Vagina (tissue), 2 donors: ENCODE results near the gene TRIP13.

Experiments used
- CTCF ChIP-seq, 3 experiments: fragments of 450-650 bp in 2 of 3; fragments of 200-600 bp in 1 of 3; sonication (generic) in 1 of 3; IDR thresholded peaks; one replicate each; pipeline ENCODE4 v1.5.1; 2017 to 2019; ENCODE audit warnings: antibody characterized with exemption in 3 of 3, mild to moderate bottlenecking in 2 of 3, moderate library complexity in 2 of 3
- POLR2AphosphoS5 ChIP-seq, 2 donors: sonication (generic); formaldehyde crosslinking; IDR thresholded peaks; one replicate each; pipeline ENCODE4 v1.9.0; 2017; ENCODE audit warnings: antibody characterized with exemption in 2 of 2, mild to moderate bottlenecking in 2 of 2, low read depth in 1 of 2; ENCODE audit not compliant: insufficient read depth in 1 of 2

- TF ChIP-seq CTCF (IDR thresholded peaks at IDR 0.05) (no peak), POLR2AphosphoS5 (IDR thresholded peaks at IDR 0.05; ENCODE audit: insufficient read depth in 1 of 2, low read depth in 1 of 2) (no peak)
Measured at GRCh38 chr5:871596-872298, 20.9 kb upstream of the TRIP13 start.
